B cell (primary cell): ENCODE measurements around the gene HTRA3. TPM values are rescaled to one million over a fixed set of nuclear protein-coding genes. Genes with fewer than 3 reads are reported as not detected.

Experiments used
- ATAC-seq: fragments of 200-7000 bp; cut with Tn5 transposase; one replicate; pipeline ENCODE4 v1.10.0; 2021; ENCODE audit warnings: low read depth, mild to moderate bottlenecking, moderate number of reproducible peaks, moderate library complexity
- CTCF ChIA-PET: fragments of 350-600 bp; sonication (Branson Sonifier 250); formaldehyde crosslinking; loops from one replicate; lab custom pipeline; 2021; ENCODE audit warnings: antibody characterized with exemption, inconsistent platforms; lab: Charles Lee
- POLR2A ChIA-PET: fragments of 350-600 bp; sonication (Branson Sonifier 250); formaldehyde crosslinking; loops from one replicate; lab custom pipeline; 2021; ENCODE audit warnings: antibody characterized with exemption; lab: Charles Lee
- DNase-seq: peaks from one replicate; pipeline ENCODE4 v3.0.0; 2013
- H2AFZ ChIP-seq: 2 replicates; pipeline ENCODE4 v1.6.1; 2012; ENCODE audit warnings: mild to moderate bottlenecking, low read depth, low read length; ENCODE audit not compliant: insufficient read depth, poor library complexity, severe bottlenecking
- H3K27ac ChIP-seq, 2 donors: 1 replicate in 1 of 2; 2 replicates in 1 of 2; pipeline ENCODE4 v1.5.1; 2012 to 2013; ENCODE audit warnings: low read length in 2 of 2, mild to moderate bottlenecking in 2 of 2, moderate library complexity in 1 of 2
- H3K27me3 ChIP-seq, 4 experiments: fragments of 200-600 bp in 1 of 4; sonication (generic) in 1 of 4; replicated peaks in 1 of 4; 1 replicate in 2 of 4; 2 replicates in 2 of 4; pipeline versions ENCODE4 v1.6.1 to v1.7.0; 2013 to 2016; ENCODE audit warnings: low read length in 3 of 4, mild to moderate bottlenecking in 2 of 4, mixed read lengths in 1 of 4, moderate library complexity in 1 of 4; ENCODE audit not compliant: insufficient read depth in 4 of 4, control insufficient read depth in 3 of 4; ENCODE audit errors: control extremely low read depth in 1 of 4
- H3K36me3 ChIP-seq, 2 experiments: replicated peaks in 1 of 2; 1 replicate in 1 of 2; 2 replicates in 1 of 2; pipeline versions ENCODE4 v1.6.1 to v1.7.1; 2013; ENCODE audit warnings: low read length in 1 of 2; ENCODE audit not compliant: insufficient read depth in 2 of 2, control insufficient read depth in 1 of 2; ENCODE audit errors: control extremely low read depth in 1 of 2, extremely low read depth in 1 of 2
- H3K4me1 ChIP-seq, 2 donors: fragments of 200-600 bp in 1 of 2; sonication (generic) in 1 of 2; 1 replicate in 1 of 2; 2 replicates in 1 of 2; pipeline versions ENCODE4 v1.5.1 to v1.6.1; 2013 to 2017; ENCODE audit warnings: low read length in 2 of 2; ENCODE audit not compliant: control insufficient read depth in 2 of 2, insufficient read depth in 2 of 2
- H3K4me2 ChIP-seq: replicated peaks from 2 replicates; pipeline ENCODE3; 2012; ENCODE audit warnings: mild to moderate bottlenecking, low read depth, low read length; ENCODE audit not compliant: poor library complexity, severe bottlenecking
- H3K4me3 ChIP-seq, 5 experiments: fragments of 200-600 bp in 1 of 5; sonication (generic) in 1 of 5; 1 replicate in 3 of 5; 2 replicates in 2 of 5; pipeline versions ENCODE4 v1.5.1 to v1.7.0; 2011 to 2016; ENCODE audit warnings: low read length in 4 of 5, mild to moderate bottlenecking in 4 of 5, low read depth in 2 of 5, control low read depth in 1 of 5, moderate library complexity in 1 of 5; ENCODE audit not compliant: insufficient read depth in 1 of 5; ENCODE audit errors: control extremely low read depth in 1 of 5, extremely low read depth in 1 of 5
- H3K79me2 ChIP-seq: fragments of 200-600 bp; sonication (generic); one replicate; pipeline ENCODE4 v1.6.0; 2016; ENCODE audit warnings: low read length; ENCODE audit not compliant: control insufficient read depth, insufficient read depth
- H3K9ac ChIP-seq: fragments of 200-600 bp; sonication (generic); 2 replicates; pipeline ENCODE4 v1.6.1; 2017; ENCODE audit warnings: mild to moderate bottlenecking, low read length, moderate library complexity
- H3K9me3 ChIP-seq, 3 donors: one replicate each; pipeline versions ENCODE4 v1.6.1 to v1.7.1; 2013; ENCODE audit warnings: low read length in 2 of 3; ENCODE audit not compliant: control insufficient read depth in 2 of 3, insufficient read depth in 1 of 3; ENCODE audit errors: control extremely low read depth in 1 of 3
- H4K20me1 ChIP-seq: 2 replicates; pipeline ENCODE4 v1.6.0; 2012; ENCODE audit warnings: mild to moderate bottlenecking, low read length; ENCODE audit not compliant: insufficient read depth, control insufficient read depth, poor library complexity, severe bottlenecking
- H3K27ac Mint-ChIP-seq: one replicate; pipeline ENCODE4 v1.8.0; 2021; ENCODE audit warnings: mixed read lengths
- H3K27me3 Mint-ChIP-seq: one replicate; pipeline ENCODE4 v1.8.0; 2021; ENCODE audit warnings: mixed read lengths
- H3K4me1 Mint-ChIP-seq: one replicate; pipeline ENCODE4 v1.8.0; 2021; ENCODE audit warnings: mixed read lengths
- H3K4me3 Mint-ChIP-seq: one replicate; pipeline ENCODE4 v1.8.0; 2021; ENCODE audit warnings: mixed read lengths
- H3K9me3 Mint-ChIP-seq: one replicate; pipeline ENCODE4 v1.8.0; 2022; ENCODE audit warnings: mixed read lengths; ENCODE audit not compliant: insufficient read depth
- EZH2 ChIP-seq: IDR thresholded peaks from 2 replicates; pipeline ENCODE4 v1.6.1; 2012; ENCODE audit warnings: borderline replicate concordance, low read depth, mild to moderate bottlenecking, moderate library complexity, low read length; ENCODE audit not compliant: insufficient read depth, poor library complexity, severe bottlenecking
- WGBS: methylation state at CpG from one replicate; pipeline ENCODE4 v1.1.5; 2013; ENCODE audit warnings: missing lambda C conversion rate; ENCODE audit not compliant: insufficient coverage; 5-methylcytosine and 5-hydroxymethylcytosine counted together
- intact Hi-C: fragments of 100-400 bp; cut with micrococcal nuclease; formaldehyde crosslinking; loops from one replicate; pipeline ENCODE4 v1.10.0; 2022
- polyA plus RNA-seq: library from polyadenylated mRNA; depleted of rRNA; stranded (reverse); fragments of >200 nt; gene quantifications from 2 replicates; pipeline ENCODE4 v1.2.3, GENCODE V29; 2012
- total RNA-seq, 2 donors: library from RNA; stranded (reverse); fragments of 120-200 nt in 1 of 2; gene quantifications; 1 replicate in 1 of 2; 2 replicates in 1 of 2; pipeline versions ENCODE4 v1.2.3 to v1.2.4, GENCODE V29; 2013 to 2022
- TF ChIP-seq, protein P1 (sequence below): fragments of 200-600 bp; IDR thresholded peaks from one replicate; pipeline ENCODE4 v1.8.0; 2022; ENCODE audit warnings: antibody characterized with exemption, mild to moderate bottlenecking

HTRA3 gene
- total and polyA plus RNA-seq, 2 donors (not counting 1 experiment from before 2014, with no cell fraction given), result not detected

DNA sequence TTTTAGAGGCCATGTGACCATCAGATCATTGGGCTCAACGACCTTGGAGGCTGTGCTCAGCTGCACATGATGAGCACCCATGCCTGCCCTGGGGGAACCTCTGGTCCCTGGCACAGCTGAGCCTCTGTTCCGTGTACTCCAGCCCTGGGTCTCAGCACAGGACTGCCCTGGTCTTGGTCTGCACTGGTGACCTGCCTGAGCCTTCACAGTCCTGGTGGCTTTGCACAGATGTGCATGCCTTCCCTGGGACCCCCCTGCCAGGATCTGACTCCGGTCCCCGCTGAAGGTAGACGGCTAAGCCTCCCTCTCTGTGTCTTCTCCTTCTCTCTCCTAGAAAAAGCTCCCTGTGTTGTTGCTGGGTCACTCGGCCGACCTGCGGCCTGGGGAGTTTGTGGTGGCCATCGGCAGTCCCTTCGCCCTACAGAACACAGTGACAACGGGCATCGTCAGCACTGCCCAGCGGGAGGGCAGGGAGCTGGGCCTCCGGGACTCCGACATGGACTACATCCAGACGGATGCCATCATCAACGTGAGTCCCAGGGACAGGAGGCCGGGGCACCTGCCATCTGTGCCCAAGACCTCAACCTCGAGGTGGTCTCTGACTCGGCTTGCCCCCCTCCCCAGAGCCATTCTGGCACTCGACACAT is 21.6 kb downstream of the HTRA3 start:
- peaks cover 5% of the 10 kb centered on the region for H3K4me1 Mint-ChIP-seq
- Histone ChIP-seq H3K36me3 (no peaks in the 10 kb centered on the region), H2AFZ (no peak overlapping the region), H4K20me1 (no peaks in the 10 kb centered on the region), H3K9me3 (peaks cover 0 to 5% (median 0%) of the 10 kb centered on the region in 3 donors), H3K27ac (no peak overlapping the region), H3K9ac (no peak overlapping the region), H3K79me2 (no peaks in the 10 kb centered on the region), H3K27me3 (no peaks in the 10 kb centered on the region), H3K4me3 (no peak overlapping the region), H3K4me1 (no peaks in the 10 kb centered on the region), H3K4me2 (no peak overlapping the region)
- no peak overlapping the region for H3K27ac Mint-ChIP-seq
- WGBS, result 91% methylated on average over 21 of the region's 21 CpGs
- H3K4me3 Mint-ChIP-seq, result no peak overlapping the region
- no peaks in the 10 kb centered on the region for H3K9me3 Mint-ChIP-seq
- ATAC-seq (no peak), DNase-seq (no peak)
- TF ChIP-seq EZH2, result no peak
- TF ChIP-seq, protein P1, sequence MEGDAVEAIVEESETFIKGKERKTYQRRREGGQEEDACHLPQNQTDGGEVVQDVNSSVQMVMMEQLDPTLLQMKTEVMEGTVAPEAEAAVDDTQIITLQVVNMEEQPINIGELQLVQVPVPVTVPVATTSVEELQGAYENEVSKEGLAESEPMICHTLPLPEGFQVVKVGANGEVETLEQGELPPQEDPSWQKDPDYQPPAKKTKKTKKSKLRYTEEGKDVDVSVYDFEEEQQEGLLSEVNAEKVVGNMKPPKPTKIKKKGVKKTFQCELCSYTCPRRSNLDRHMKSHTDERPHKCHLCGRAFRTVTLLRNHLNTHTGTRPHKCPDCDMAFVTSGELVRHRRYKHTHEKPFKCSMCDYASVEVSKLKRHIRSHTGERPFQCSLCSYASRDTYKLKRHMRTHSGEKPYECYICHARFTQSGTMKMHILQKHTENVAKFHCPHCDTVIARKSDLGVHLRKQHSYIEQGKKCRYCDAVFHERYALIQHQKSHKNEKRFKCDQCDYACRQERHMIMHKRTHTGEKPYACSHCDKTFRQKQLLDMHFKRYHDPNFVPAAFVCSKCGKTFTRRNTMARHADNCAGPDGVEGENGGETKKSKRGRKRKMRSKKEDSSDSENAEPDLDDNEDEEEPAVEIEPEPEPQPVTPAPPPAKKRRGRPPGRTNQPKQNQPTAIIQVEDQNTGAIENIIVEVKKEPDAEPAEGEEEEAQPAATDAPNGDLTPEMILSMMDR, result no peak
- CTCF ChIA-PET, result no interaction called here
- intact Hi-C loops, result no loop called here
- H3K27me3 Mint-ChIP-seq, result no peaks in the 10 kb centered on the region
- POLR2A ChIA-PET, result no interaction called here

GRCh38 chr4:8291701-8292477 is 22.3 kb downstream of the HTRA3 start:
- no peak overlapping the region for H3K4me2 ChIP-seq
- CTCF ChIA-PET, result no interaction called here
- H3K27me3 ChIP-seq, result no peaks in the 10 kb centered on the region
- H3K27ac Mint-ChIP-seq, result no peak overlapping the region
- ATAC-seq (no peak), DNase-seq (no peak)
- POLR2A ChIA-PET, result no interaction called here
- no peak overlapping the region for H3K4me3 ChIP-seq
- H3K4me1 ChIP-seq, result no peaks in the 10 kb centered on the region
- H3K27me3 Mint-ChIP-seq, result no peaks in the 10 kb centered on the region
- H2AFZ ChIP-seq, result no peak overlapping the region
- H3K36me3 ChIP-seq, result no peaks in the 10 kb centered on the region
- H3K27ac ChIP-seq, result no peak overlapping the region
- H4K20me1 ChIP-seq, result no peaks in the 10 kb centered on the region
- H3K9me3 ChIP-seq, result peaks cover 0 to 5% (median 0%) of the 10 kb centered on the region in 3 donors
- peaks cover 5% of the 10 kb centered on the region for H3K4me1 Mint-ChIP-seq
- no peaks in the 10 kb centered on the region for H3K79me2 ChIP-seq
- TF ChIP-seq, protein P1, result no peak
- no peak for TF ChIP-seq EZH2
- 92% methylated on average over 15 of the region's 19 CpGs for WGBS
- intact Hi-C loops, result no loop called here
- H3K4me3 Mint-ChIP-seq, result no peak overlapping the region
- no peak overlapping the region for H3K9ac ChIP-seq
- no peaks in the 10 kb centered on the region for H3K9me3 Mint-ChIP-seq
